Transverse colon (tissue), 4 donors: Measurements from ENCODE around the gene THOC7.

Experiments
- CTCF ChIP-seq, 5 experiments: fragments of 200-600 bp in 3 of 5; fragments of 450-650 bp in 2 of 5; sonication (generic) in 3 of 5; IDR thresholded peaks; 1 replicate in 2 of 5; 2 replicates in 3 of 5; pipeline ENCODE4 v1.5.1; 2016 to 2017; ENCODE audit warnings: antibody characterized with exemption in 5 of 5, inconsistent platforms in 3 of 5, mild to moderate bottlenecking in 2 of 5, moderate library complexity in 1 of 5
- POLR2A ChIP-seq: fragments of 450-650 bp; IDR thresholded peaks from one replicate; pipeline ENCODE4 v1.6.1; 2016; ENCODE audit warnings: antibody characterized with exemption, mild to moderate bottlenecking, moderate library complexity
- POLR2AphosphoS5 ChIP-seq, 3 donors: sonication (generic); formaldehyde crosslinking; IDR thresholded peaks; one replicate each; pipeline ENCODE4 v1.6.1; 2016; ENCODE audit warnings: antibody characterized with exemption in 3 of 3

- TF ChIP-seq CTCF (IDR thresholded peaks at IDR 0.05) (no peak), POLR2AphosphoS5 (IDR thresholded peaks at IDR 0.05) (no peak), POLR2A (no peak)
Observed at GRCh38 chr3:63795438-63795837, 68.2 kb downstream of the THOC7 start.
